EL (cell line): ENCODE results near the gene LCMT1.
"Not testable (repeated sequence)": the region's sequence is repeated elsewhere in the genome, so short reads cannot be mapped to it uniquely, and the experiment has no call there.

ENCODE experiments used
- DNase-seq: peaks from one replicate; pipeline ENCODE4 v3.0.0-alpha.2; 2016

Gene LCMT1

DNA sequence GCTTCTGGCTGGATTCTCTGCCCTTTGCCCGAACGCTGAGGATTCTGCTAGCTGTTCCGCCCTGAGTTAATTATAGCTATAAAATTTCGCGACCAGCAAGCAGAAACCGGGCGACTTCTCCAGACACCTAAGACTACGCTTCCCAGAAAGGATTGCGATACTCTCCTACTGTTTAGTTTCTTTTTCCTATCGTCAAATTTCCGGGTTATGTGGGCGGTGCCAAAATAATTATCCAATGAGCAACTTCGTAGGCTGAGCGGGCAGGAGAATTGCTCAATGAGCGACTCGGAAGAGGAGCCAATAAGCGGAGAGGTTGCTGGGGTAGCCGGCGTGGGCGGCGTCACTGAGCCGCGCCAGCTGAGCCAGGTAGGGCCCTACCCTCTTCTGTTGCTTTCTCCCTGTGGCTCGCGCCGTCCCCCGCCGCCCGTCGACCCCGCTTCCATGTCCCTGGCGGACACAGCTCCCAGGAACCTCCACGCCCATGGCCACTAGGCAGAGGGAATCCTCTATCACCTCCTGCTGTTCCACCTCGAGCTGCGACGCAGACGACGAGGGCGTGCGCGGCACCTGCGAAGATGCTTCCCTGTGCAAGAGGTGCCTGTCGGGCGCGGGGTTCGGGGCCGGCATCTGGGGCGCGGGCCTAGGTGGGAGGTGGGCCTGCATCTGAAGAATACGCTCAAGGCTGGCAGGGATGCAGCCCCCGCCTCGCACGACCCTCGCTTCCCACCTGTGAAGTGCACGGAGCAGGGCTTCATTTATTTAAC, at the start of gene LCMT1:
LCMT1 (plus strand) TSS at position 340 of the 764 bp plus-strand sequence; CDS start at position 482, 142 bp downstream.
- DNase-seq = peak; percentile 98

DNA sequence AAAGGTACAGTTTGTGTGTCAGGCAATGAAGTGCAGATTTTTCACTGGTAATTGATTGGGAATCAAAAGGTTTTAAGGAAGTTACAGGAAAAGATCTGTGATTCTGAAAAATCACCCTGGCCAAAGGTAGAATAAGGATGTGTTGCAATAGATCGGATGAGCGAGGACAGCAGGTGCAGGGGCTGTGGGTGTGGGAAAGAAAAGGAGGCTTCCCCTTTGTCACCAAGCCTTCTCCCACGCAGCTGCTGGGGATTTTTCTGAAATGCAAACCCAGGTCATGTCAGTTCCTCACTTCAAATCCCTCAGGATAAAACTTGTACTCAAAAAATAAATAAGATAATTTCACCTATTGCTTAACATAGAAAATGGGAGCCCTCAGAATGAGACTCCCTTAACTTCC, 48.4 kb upstream of the LCMT1 start:
- DNase-seq = no peak

DNA sequence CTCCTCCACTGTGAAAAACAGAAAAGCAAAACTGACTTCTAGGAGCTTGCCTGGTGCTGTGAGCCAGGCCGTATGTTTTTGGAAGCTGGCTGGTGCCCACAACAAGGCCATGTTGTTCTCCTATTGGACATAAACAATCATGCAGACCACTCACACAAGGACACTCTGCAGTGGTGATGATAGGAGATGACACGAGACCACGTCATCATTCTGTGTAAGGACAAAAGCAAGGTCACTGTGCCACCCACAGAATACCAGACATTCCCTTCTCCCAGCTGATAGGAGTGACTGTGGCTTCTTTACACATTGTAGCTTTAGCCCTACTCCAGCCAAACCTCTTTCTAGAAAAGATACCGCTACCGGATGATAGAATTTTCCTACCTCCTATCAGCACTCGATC, 47.7 kb upstream of the LCMT1 start:
- DNase-seq = peak; percentile 64

DNA sequence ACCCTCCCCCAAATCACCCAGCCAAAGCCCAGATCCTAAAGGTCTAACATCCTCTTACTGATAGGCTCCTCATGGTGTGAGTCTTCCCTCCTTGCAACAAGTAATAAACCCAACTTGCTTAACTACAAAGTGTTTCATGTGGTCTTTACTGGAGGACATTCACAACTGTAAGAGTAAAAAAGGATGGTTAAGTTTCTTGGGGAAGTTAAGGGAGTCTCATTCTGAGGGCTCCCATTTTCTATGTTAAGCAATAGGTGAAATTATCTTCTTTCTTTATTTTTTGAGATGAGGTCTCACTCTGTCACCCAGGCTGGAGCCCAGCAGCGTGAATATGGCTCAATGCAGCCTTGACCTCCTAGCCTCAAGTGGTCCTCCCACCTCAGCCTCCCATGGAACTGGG, 47.3 kb upstream of the LCMT1 start:
- not testable (repeated sequence) for DNase-seq

GRCh38 chr16:25064937-25065336, 46.6 kb upstream of the LCMT1 start:
- DNase-seq = no peak

DNA sequence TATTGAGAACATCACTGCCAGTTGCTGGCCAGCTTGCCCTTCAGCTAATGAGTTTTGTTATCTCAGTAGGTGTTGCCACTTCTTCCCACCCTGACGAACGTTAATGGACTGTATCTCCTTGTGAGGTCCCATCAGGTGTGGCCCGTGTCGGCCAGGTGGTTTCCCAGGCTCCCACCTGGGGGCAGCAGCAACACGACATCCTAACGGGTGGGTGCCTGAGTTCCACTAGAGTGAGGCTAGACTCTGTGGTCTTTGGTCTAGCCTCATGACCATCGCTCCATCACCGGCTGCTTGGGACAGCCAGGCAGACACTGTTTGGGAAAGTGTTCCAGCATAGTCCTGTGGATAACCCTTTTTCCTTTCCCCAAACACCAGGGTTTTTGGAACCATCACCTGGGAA, 45.6 kb upstream of the LCMT1 start:
- no peak for DNase-seq

- no peak for DNase-seq
Observed at GRCh38 chr16:25066426-25066746, 45.2 kb upstream of the LCMT1 start.

DNA sequence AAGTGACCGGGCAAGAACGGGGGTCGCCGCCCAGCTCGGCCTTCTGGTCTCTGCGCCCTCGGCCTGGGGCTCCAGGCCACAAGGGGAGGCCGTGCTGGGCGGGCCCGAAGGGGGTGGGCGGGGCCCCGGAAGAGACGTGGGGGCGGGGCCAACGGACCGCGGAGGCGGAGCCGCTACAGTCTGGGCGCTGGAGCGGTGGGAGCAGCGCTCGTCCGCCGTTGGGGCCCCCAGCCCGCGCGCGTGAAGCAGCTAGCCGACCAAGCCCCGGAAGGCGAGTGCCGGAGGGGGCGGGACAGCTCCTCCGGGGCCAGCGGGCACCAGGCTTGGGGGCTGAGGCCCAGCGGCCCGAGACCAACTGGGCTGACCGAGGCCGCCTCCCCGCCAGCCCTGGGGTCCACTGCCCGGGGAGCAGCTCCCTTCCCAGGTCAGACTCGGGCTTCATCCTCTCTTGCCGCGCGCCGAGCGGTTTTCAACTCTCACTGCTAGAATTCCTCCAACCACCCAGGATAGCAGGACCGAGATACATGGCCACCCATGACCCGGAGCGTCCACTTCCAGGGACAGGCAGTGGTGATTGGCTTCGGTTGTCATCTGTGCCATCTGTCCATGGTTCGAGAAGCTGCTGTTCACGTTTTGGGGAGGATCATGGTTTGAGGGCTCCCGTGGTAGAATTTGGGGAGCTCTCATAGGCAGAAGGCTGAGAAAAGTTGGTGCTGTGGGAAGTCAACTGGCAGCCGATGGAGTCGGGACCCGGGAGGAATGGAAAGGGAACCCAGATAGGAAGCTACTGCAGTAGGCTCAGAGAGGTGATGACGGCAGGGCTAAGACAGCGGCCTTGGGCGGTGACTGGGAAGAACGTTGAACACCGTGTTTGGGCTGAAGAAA, 44.6 kb upstream of the LCMT1 start:
- DNase-seq = peak; percentile 78

- DNase-seq = no peak
Observed at GRCh38 chr16:25073854-25074253, 37.7 kb upstream of the LCMT1 start.

DNA sequence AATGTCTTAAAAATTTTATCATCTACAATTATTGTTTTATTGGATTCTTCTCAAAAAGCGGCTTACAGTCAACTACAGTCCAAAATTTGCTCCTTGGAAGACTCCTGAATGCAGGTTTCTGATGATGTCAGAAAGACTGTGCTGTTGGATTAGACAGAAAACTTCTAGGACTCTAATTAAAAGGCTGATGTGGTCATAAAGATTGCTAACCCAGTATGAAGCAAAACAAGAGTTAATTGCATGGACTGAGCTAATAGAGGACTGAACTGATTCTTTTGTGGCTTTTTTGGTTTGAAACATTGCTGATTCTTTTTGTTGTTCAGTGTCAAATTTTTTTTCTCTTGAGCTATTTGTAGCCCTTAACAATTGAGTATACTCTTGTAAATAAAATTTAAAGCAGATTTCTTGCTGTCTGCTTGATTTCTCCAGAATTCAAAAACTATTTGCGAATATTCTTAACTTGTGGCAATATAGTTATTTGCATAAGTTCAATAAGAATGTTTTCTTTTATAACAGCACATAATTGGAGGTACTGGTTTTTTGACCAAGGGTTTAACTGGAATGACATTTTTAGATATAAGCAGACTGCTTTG, 33.1 kb upstream of the LCMT1 start:
- DNase-seq = no peak

GRCh38 chr16:25079637-25080378, 31.7 kb upstream of the LCMT1 start:
- DNase-seq = no peak

DNA sequence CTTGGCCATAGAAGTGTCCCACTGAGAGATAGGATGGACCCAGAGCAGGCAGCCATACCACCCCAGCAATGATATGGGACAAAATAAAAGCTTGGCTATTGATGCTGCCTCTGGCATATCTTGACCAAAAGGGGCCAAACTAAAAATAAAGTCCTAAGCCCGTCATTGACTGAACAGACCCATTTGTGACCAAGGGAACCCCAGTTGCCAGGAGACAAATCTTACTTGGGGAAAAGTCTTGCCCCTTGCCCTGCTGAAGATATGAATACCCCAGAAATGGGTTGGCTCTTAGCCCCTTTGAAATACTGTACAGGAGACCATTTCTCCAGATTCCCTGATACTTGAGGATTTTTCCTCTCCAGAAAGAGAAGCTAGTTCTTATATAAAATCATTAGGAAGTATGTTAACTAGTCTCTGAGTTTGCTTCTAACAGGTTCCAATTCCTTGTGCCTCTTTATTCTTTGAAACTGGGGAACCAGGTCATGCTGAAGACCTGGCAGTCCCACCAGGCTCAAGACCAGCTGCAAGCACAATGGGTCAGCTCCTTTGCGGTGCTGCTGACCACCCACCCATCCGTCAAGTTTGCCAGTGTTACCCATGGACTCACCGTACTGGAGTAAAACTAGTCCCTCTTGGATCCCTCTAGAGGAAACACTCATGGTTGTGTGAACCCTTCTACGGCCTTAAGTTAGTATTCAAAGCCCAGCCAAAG, 31.0 kb upstream of the LCMT1 start:
- no peak for DNase-seq

- no peak for DNase-seq
Observed at GRCh38 chr16:25081702-25082101, 29.8 kb upstream of the LCMT1 start.

DNA sequence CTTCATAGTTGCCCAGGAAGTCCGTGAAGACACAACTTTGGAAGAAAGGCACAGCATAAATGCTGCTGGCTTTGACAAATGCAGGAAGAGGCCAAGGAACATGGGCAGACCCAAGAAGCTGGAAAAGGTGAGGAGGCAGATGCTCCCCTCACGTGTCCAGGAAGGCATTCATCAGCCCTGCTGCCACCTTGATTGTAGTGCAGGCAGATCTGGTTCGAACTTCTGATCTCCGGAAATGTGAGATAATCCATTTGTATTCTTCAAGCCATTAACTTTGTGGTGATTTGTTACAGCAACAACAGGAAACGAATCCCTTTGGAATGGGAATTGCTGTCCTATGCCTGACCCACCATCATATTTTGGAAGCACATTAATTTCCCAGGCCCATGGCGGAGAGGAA, 28.5 kb upstream of the LCMT1 start:
- no peak for DNase-seq

GRCh38 chr16:25083701-25084100, 27.8 kb upstream of the LCMT1 start:
- DNase-seq = no peak

DNA sequence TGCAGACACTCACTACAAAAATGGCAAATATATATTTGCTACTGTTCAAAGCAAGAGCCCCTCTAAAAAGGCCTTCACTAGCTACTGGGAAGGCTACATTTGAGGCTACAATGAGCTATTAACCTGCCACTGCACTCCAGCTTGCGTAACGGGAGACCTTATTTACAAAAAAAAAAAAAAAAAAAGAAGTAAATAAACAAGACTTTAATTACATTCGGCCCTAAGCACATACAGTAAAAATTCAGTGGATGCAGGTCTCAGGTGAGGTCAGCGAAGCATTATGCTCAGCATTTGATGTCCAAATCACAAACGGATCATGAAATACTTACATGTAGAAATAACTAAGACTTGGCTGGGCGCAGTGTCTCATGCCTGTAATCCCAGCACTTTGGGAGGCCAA, 26.7 kb upstream of the LCMT1 start:
- no peak for DNase-seq

GRCh38 chr16:25087761-25088160, 23.8 kb upstream of the LCMT1 start:
- no peak for DNase-seq

GRCh38 chr16:25089351-25089750, 22.2 kb upstream of the LCMT1 start:
- no peak for DNase-seq

- no peak for DNase-seq
Observed at GRCh38 chr16:25092441-25092840, 19.1 kb upstream of the LCMT1 start.

DNA sequence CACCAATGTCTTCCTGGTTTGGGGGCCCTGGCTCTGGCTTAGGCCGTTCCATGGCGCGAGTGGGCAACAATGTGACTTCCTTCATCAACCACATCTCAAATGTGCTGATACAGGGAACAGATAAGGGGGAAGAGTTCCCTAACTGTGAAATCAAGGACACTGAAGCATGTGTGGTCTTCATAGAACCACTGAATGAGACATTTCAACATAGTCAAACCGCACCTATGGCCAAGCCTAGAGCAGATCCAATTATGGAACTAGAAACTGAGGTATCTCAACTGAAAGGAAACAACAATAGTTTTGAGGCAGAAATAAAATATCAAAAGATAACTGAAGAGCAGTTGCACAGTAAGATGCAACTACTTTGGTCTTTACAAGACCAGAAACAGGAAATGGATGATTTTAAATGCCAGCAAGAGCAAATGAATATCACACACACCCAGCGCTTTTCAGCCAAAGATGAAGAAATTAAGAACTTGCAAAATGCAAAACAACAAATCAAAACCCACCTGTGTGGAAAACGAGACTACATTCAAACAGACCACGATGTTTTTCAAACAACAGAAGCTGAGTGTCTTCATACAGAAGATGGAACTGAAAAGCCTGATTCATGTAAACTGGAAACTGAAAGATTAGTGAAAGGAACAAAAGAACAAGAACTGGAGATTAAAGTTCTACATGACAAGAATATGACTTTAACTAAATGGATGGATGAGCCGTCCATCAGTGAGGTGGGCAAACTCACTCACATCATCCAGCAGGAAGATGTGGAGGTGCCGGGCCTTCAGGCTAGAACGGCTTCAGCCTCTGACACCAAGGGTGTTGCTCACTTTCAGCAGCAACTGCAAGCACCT, 18.1 kb upstream of the LCMT1 start:
- no peak for DNase-seq

DNA sequence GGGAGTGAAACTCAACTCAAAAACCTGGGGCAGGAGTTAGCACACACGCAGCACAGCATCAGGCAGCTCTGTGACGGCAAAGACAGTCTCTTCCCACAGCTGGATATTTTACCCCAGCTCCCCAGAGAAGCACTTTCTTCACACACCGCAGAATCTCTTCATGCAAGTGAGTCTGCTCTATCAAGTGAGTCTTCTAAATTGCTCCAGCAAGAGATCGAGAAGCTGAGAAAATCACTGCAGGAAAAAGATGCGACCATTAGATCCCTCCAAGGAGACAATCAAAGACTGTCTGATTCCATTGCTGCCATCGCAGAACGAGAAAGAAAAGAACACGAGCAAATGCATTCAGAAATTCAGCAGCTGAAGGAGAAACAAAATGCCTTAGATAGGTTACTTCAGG, 16.9 kb upstream of the LCMT1 start:
- no peak for DNase-seq

DNA sequence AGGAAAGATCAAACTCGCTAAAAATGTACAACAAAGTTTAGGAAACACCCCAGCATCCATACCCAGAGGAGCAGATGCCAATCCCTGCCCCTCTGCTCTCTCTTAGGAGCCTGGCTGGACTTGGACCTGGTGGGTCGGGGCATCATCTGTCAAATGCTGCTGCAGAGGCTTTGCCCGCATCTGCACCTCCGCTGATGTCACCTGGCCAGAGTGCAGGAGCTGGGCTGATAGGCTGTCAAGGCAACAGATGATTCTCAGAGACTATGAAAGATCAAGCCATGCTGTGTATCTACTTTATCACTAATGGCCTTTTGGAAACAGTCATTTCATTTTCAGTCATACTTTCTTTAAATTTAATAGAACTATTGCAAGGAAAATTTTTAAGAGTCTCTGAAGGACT, 15.9 kb upstream of the LCMT1 start:
- no peak for DNase-seq
